ENCODE results near the gene FSTL1. TPM values are rescaled to one million over a fixed set of nuclear protein-coding genes. Genes with fewer than 3 reads are reported as not detected.

Gene FSTL1
- polyA plus RNA-seq, 1 of the 3 experiments (the other 2 are of a cell fraction): 329 TPM

DNA sequence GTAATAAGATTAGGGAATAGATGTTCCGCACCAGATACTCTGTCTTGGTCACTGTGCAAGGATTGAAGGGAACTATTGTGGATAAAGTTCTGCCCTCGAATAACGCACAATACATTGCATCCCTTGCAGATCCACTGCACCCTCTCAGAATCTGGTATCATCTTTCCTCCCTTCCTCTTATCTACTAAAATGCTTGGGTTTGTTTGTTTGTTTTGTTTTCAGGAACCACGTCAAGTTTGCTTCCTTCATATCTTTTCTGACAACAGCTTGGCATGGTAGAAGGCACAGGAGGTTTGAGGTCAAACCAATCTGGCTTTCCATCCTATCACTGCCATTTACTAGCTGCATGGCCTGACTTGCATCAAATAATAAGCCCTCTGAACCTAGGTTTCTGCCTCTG lies 2.0 kb upstream of the FSTL1 start (continued):
- TF ChIP-seq NRF1 (IDR thresholded peaks at IDR 0.05; ENCODE audit: low read depth, low read length): no peak
- TF ChIP-seq NFIC (IDR thresholded peaks at IDR 0.05; ENCODE audit: borderline replicate concordance): no peak
- TF ChIP-seq FOXJ3 (CRISPR knock-in tag; IDR thresholded peaks at IDR 0.05): no peak
- no peak for TF ChIP-seq RCOR1 (IDR thresholded peaks at IDR 0.05; ENCODE audit: low read length)

DNA sequence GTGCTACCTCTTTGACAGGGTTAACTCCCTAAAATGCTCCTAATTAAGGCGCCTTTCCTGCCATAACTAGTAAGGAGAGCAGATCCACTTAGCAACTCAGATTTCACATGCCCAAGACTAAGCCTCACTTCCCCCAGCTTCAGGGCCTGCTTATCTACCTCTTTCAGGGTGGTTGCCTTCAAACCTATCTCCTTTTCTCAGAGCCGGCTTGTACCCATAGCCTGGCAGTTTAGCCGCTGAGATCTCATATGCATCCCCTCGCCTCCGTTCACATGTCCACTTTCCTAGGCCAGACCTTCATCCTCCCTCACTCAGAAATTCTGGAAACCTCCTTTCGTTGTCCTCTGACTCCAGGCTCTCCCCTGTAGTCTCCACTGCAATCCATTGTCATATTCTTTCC lies 1.0 kb upstream of the FSTL1 start:
- no peak overlapping the region for H2AFZ ChIP-seq (ENCODE audit: low read depth)
- no peak overlapping the region for H3K9ac ChIP-seq
- TF ChIP-seq YY1 (IDR thresholded peaks at IDR 0.05; ENCODE audit: low read depth): no peak
- TF ChIP-seq SIN3A (IDR thresholded peaks at IDR 0.05; ENCODE audit: borderline replicate concordance, low read depth, low read length): no peak
- no peak for TF ChIP-seq MEF2A (IDR thresholded peaks at IDR 0.05; ENCODE audit: borderline replicate concordance, low read depth)
- no peak for TF ChIP-seq SMC3 (IDR thresholded peaks at IDR 0.05; ENCODE audit: low read depth, low read length)
- no peak for TF ChIP-seq TCF12 (IDR thresholded peaks at IDR 0.05)
- no peak for TF ChIP-seq POLR2AphosphoS5 (IDR thresholded peaks at IDR 0.05; ENCODE audit: low read depth, low read length)
- TF ChIP-seq FOSL2 (IDR thresholded peaks at IDR 0.05; ENCODE audit: borderline replicate concordance, low read depth): no peak
- no peak for TF ChIP-seq NRF1 (IDR thresholded peaks at IDR 0.05; ENCODE audit: low read depth, low read length)
- no peak for TF ChIP-seq TAF1 (IDR thresholded peaks at IDR 0.05; ENCODE audit: borderline replicate concordance, low read depth, low read length)
- TF ChIP-seq CHD2 (IDR thresholded peaks at IDR 0.05; ENCODE audit: low read length, partially characterized antibody): no peak
- TF ChIP-seq, protein P1, sequence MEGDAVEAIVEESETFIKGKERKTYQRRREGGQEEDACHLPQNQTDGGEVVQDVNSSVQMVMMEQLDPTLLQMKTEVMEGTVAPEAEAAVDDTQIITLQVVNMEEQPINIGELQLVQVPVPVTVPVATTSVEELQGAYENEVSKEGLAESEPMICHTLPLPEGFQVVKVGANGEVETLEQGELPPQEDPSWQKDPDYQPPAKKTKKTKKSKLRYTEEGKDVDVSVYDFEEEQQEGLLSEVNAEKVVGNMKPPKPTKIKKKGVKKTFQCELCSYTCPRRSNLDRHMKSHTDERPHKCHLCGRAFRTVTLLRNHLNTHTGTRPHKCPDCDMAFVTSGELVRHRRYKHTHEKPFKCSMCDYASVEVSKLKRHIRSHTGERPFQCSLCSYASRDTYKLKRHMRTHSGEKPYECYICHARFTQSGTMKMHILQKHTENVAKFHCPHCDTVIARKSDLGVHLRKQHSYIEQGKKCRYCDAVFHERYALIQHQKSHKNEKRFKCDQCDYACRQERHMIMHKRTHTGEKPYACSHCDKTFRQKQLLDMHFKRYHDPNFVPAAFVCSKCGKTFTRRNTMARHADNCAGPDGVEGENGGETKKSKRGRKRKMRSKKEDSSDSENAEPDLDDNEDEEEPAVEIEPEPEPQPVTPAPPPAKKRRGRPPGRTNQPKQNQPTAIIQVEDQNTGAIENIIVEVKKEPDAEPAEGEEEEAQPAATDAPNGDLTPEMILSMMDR (IDR thresholded peaks at IDR 0.05): no peak
- no peak for TF ChIP-seq GABPA (IDR thresholded peaks at IDR 0.05; ENCODE audit: low read depth)
- TF ChIP-seq, protein P2, sequence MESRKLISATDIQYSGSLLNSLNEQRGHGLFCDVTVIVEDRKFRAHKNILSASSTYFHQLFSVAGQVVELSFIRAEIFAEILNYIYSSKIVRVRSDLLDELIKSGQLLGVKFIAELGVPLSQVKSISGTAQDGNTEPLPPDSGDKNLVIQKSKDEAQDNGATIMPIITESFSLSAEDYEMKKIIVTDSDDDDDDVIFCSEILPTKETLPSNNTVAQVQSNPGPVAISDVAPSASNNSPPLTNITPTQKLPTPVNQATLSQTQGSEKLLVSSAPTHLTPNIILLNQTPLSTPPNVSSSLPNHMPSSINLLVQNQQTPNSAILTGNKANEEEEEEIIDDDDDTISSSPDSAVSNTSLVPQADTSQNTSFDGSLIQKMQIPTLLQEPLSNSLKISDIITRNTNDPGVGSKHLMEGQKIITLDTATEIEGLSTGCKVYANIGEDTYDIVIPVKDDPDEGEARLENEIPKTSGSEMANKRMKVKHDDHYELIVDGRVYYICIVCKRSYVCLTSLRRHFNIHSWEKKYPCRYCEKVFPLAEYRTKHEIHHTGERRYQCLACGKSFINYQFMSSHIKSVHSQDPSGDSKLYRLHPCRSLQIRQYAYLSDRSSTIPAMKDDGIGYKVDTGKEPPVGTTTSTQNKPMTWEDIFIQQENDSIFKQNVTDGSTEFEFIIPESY (IDR thresholded peaks at IDR 0.05; ENCODE audit: borderline replicate concordance, low read depth): no peak
- TF ChIP-seq FOXJ3 (CRISPR knock-in tag; IDR thresholded peaks at IDR 0.05): no peak
- H3K27me3 ChIP-seq (ENCODE audit: insufficient read depth): no peaks in the 10 kb centered on the region
- CTCF ChIA-PET: no interaction called here
- H3K27ac ChIP-seq (ENCODE audit: low read depth in 2 of 2, low read length in 1 of 2): no peak overlapping the region
- no peak overlapping the region for H3K4me3 ChIP-seq (ENCODE audit: low read depth in 2 of 2, low read length in 1 of 2)
- no peaks in the 10 kb centered on the region for H3K9me2 ChIP-seq
- H3F3A ChIP-seq (replicated peaks; ENCODE audit: insufficient read depth): peaks cover 13% of the 10 kb centered on the region
- H3K4me1 ChIP-seq (ENCODE audit: control insufficient read depth in 1 of 2, insufficient read depth in 2 of 2, low read depth in 1 of 2, low read length in 1 of 2): peaks cover 18% of the 10 kb centered on the region in 2 experiments
- POLR2A ChIA-PET: no interaction called here
- H3K9me3 ChIP-seq: no peaks in the 10 kb centered on the region
- peaks cover 40% of the 10 kb centered on the region for H3K79me2 ChIP-seq (ENCODE audit: insufficient read depth)
- H4K20me1 ChIP-seq (ENCODE audit: insufficient read depth): peaks cover 23% of the 10 kb centered on the region
- peaks cover 5 to 25% of the 10 kb centered on the region in 2 experiments for H3K36me3 ChIP-seq (replicated peaks in 1 of 2; ENCODE audit: control insufficient read depth in 1 of 2, insufficient read depth in 2 of 2, low read length in 1 of 2)
- DNase-seq: peak; percentile 7
- WGBS (ENCODE audit: low lambda C conversion rate): 97% methylated on average over 6 of the region's 6 CpGs
- H3K4me2 ChIP-seq: peak overlapping the region; percentile 93; the same call in 1 of the 2 replicates

All from SK-N-SH (cell line).